ENCODE results near the gene MLKL.

DNA sequence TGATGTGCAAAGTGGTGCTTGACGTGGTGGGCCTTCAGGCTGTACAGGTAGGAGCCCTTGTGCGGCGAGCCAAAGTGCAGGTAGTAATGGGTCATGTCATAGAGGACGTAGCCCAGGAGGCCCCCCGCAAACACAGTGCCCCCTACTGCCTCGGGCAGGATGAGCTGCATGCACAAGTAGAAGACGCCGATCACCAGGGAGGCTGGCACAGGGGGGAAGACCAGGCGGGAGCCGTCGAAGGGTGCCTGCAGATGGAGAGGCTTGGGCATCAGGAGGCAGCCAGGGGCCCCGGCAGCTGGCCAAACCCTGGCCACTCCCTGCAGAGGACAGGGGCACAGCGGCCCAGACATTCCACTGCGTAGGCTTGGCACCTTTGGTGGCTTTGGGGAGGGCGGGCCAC lies 15.7 kb upstream of the MLKL start:
- TF ChIP-seq, protein P1, sequence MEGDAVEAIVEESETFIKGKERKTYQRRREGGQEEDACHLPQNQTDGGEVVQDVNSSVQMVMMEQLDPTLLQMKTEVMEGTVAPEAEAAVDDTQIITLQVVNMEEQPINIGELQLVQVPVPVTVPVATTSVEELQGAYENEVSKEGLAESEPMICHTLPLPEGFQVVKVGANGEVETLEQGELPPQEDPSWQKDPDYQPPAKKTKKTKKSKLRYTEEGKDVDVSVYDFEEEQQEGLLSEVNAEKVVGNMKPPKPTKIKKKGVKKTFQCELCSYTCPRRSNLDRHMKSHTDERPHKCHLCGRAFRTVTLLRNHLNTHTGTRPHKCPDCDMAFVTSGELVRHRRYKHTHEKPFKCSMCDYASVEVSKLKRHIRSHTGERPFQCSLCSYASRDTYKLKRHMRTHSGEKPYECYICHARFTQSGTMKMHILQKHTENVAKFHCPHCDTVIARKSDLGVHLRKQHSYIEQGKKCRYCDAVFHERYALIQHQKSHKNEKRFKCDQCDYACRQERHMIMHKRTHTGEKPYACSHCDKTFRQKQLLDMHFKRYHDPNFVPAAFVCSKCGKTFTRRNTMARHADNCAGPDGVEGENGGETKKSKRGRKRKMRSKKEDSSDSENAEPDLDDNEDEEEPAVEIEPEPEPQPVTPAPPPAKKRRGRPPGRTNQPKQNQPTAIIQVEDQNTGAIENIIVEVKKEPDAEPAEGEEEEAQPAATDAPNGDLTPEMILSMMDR (IDR thresholded peaks at IDR 0.05) = no peak
- no peak for TF ChIP-seq POLR2A (IDR thresholded peaks at IDR 0.05)
